Mucosa of stomach (tissue), 1 donor: ENCODE data around the gene GOLGA6L26.
"Not testable (repeated sequence)": the region's sequence is repeated elsewhere in the genome, so short reads cannot be mapped to it uniquely, and the experiment has no call there.

ENCODE experiments used
- H3K27me3 ChIP-seq: one replicate; pipeline ENCODE4 v1.7.0; 2013; ENCODE audit warnings: mild to moderate bottlenecking, low read length; ENCODE audit not compliant: control insufficient read depth, insufficient read depth
- H3K36me3 ChIP-seq: one replicate; pipeline ENCODE4 v1.7.0; 2013; ENCODE audit warnings: low read length; ENCODE audit not compliant: control insufficient read depth, insufficient read depth
- H3K4me1 ChIP-seq: one replicate; pipeline ENCODE4 v1.7.0; 2013; ENCODE audit warnings: mild to moderate bottlenecking, low read length; ENCODE audit not compliant: control insufficient read depth, insufficient read depth
- H3K4me3 ChIP-seq: one replicate; pipeline ENCODE4 v1.7.0; 2013; ENCODE audit warnings: low read length
- H3K9ac ChIP-seq: one replicate; pipeline ENCODE4 v1.7.0; 2013; ENCODE audit warnings: mild to moderate bottlenecking, low read length, moderate library complexity
- H3K9me3 ChIP-seq: one replicate; pipeline ENCODE4 v1.7.0; 2013; ENCODE audit warnings: mild to moderate bottlenecking, low read length, moderate library complexity; ENCODE audit not compliant: control insufficient read depth
- donor health status: Pancreatic carcinoma.

Gene GOLGA6L26

GRCh38 chr15:23334096-23334495 lies at the start of gene GOLGA6L26:
GOLGA6L26 (minus strand) TSS chr15:23334196; CDS start chr15:23334135, 61 bp downstream.
- H3K9ac ChIP-seq, H3K27me3 ChIP-seq, H3K4me1 ChIP-seq, H3K4me3 ChIP-seq, H3K9me3 ChIP-seq, H3K36me3 ChIP-seq: not testable (repeated sequence)

GRCh38 chr15:23381192-23381591 lies 47.2 kb upstream of the GOLGA6L26 start:
- H3K4me3 ChIP-seq, H3K4me1 ChIP-seq, H3K9me3 ChIP-seq, H3K9ac ChIP-seq, H3K27me3 ChIP-seq, H3K36me3 ChIP-seq: not testable (repeated sequence)

- H3K36me3 ChIP-seq, H3K4me3 ChIP-seq, H3K9ac ChIP-seq, H3K27me3 ChIP-seq, H3K4me1 ChIP-seq, H3K9me3 ChIP-seq: not testable (repeated sequence)
Observed at GRCh38 chr15:23380700-23381099, 46.7 kb upstream of the GOLGA6L26 start.

DNA sequence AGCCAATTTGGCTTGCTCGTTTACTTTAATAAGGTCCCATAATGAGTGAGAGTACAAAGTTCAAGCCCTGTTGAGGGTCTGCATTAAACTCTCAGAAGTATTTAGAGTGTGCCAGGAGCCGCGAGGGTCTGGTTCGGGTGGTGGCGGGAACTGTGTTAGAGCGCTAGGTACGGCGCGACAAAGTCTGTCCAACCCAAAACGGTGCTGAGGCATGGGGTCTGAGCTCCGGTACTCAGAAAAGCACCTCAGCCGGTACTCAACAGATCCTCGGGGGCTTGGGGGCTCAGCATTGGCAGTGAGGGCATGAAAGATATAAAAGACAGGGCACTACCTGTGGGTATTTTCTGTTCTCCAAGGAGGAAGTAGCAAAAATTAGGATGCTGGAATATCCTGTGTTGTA lies 45.0 kb upstream of the GOLGA6L26 start:
- H3K4me3 ChIP-seq, H3K9ac ChIP-seq, H3K27me3 ChIP-seq, H3K36me3 ChIP-seq, H3K9me3 ChIP-seq, H3K4me1 ChIP-seq: not testable (repeated sequence)

DNA sequence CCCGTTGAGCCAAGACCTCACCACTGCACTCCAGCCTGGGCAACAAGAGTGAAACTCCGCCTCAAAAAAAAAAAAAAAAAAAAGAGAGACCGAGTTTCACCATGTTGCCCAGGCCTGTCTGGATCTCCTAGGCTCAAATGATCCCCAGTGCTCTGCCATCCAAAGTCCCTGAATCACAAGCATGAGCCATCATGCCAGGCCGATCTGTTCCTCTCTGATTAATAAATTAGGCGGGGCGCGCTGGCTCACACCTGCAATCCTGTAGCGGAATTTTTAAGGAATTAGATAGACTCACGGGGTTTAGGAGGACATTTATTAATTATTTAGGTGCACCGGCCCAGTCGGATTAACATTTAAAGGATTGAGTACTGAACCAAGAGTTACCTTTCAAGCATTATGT lies 40.2 kb upstream of the GOLGA6L26 start:
- not testable (repeated sequence) for H3K27me3 ChIP-seq, H3K9me3 ChIP-seq, H3K4me1 ChIP-seq, H3K4me3 ChIP-seq, H3K9ac ChIP-seq, H3K36me3 ChIP-seq

DNA sequence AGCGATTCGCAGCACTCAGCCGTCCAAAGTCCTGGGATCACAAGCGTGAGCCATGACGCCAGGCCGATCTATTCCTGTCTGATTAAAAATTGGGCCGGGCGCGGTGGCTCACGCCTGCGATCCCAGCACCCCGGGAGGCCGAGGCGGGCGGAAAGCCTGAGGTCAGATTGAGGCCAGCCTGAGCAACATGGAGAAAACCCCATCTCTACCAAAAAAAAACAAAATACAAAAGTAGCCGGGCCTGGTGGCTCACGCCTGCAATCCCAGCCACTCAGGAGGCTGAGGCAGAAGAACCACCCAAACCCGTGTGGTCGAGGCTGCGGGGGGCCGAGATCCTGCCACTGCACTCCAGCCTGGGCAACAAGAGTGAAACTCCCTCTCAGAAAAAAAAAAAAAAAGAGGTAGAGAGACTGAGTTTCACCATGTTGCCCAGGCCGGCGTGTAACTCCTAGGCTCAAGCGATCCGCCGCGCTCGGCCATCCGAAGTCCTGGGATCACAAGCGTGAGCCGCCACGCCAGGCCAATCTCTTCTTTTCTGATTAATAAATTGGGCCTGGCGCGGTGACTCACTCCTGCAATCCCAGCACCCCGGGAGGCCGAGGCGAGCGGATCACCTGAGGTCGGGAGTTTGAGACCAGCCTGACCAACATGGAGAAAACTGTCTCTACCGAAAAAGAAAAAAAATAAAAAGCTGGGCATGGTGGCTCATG lies 39.0 kb upstream of the GOLGA6L26 start:
- H3K4me1 ChIP-seq, H3K27me3 ChIP-seq: not testable (repeated sequence)

DNA sequence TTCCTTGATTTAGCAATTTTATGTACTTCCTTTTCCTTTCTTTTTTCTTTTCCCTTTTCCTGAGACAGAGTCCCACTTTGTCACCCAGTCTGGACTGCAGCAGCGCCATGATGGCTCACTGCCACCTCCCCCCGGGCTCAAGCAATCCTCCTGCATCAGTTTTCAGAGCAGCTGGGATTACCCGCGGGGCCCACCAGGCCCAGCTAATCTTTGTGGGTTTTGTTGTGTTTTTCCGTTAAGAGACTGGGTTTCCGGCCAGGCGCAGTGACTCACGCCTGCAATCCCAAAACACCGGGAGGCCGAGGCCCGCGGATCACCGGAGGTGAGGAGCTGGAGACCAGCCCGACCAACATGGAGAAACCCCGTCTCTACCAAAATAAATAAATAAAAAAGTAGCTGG lies 38.3 kb upstream of the GOLGA6L26 start:
- Histone ChIP-seq H3K27me3 (no peaks in the 10 kb centered on the region), H3K4me3 (no peak overlapping the region), H3K36me3 (no peaks in the 10 kb centered on the region), H3K9me3 (no peaks in the 10 kb centered on the region), H3K9ac (no peak overlapping the region), H3K4me1 (no peaks in the 10 kb centered on the region)

More for the DNA sequence above, 39.0 kb upstream of the GOLGA6L26 start:
- H3K9ac ChIP-seq, H3K36me3 ChIP-seq, H3K9me3 ChIP-seq, H3K4me3 ChIP-seq: not testable (repeated sequence)

GRCh38 chr15:23371868-23372267 lies 37.9 kb upstream of the GOLGA6L26 start:
- H3K36me3 ChIP-seq, H3K4me3 ChIP-seq, H3K27me3 ChIP-seq, H3K4me1 ChIP-seq, H3K9ac ChIP-seq, H3K9me3 ChIP-seq: not testable (repeated sequence)

GRCh38 chr15:23371134-23371533 lies 37.1 kb upstream of the GOLGA6L26 start:
- H3K4me1 ChIP-seq, H3K9me3 ChIP-seq: not testable (repeated sequence)

DNA sequence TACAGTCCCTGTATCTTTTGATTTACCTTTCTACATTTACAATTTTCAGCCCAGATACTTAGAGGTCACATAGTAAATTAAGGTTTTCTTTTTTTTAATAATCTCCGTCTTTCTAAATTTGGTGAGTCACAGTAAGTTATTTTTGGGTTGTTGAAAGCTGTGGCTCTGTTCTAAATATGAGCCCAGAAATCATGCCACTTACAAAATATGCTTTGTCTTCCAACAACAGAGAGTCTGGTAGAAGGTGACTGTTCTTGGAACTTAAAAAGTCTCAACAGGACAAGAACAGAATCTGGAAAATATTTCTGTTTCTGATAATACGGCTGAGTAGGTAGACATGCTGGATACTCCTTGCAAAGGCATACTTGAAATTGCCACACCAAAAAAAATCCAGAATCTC lies 36.6 kb upstream of the GOLGA6L26 start:
- Histone ChIP-seq H3K27me3 (no peaks in the 10 kb centered on the region), H3K4me1 (no peaks in the 10 kb centered on the region), H3K36me3 (no peaks in the 10 kb centered on the region), H3K4me3 (no peak overlapping the region), H3K9me3 (no peaks in the 10 kb centered on the region), H3K9ac (no peak overlapping the region)

More at GRCh38 chr15:23371134-23371533, 37.1 kb upstream of the GOLGA6L26 start:
- H3K9ac ChIP-seq, H3K36me3 ChIP-seq, H3K27me3 ChIP-seq, H3K4me3 ChIP-seq: not testable (repeated sequence)

- H3K9me3 ChIP-seq, H3K4me1 ChIP-seq, H3K9ac ChIP-seq, H3K27me3 ChIP-seq, H3K36me3 ChIP-seq, H3K4me3 ChIP-seq: not testable (repeated sequence)
Observed at GRCh38 chr15:23364261-23364660, 30.3 kb upstream of the GOLGA6L26 start.

DNA sequence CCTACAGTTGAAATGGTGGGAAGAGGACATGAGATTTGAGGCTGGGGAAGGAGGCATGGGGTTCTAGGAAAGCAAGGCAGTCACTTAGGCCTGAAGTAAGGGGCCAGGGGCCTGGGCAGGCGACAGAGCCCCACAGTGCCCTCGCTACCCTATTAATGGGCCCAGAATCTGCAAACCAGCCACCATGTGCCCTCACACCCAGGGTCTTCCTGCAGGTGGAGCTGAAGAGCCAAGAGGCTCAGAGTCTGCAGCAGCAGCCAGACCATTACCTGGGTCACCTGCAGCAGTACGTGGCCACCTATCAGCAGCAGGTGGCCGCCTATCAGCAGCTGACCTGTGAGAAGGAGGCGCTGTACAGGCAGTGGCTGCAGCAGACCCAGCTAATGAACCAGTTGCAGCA lies 28.6 kb upstream of the GOLGA6L26 start:
- H3K36me3 ChIP-seq, H3K9ac ChIP-seq, H3K9me3 ChIP-seq, H3K4me3 ChIP-seq, H3K4me1 ChIP-seq, H3K27me3 ChIP-seq: not testable (repeated sequence)

DNA sequence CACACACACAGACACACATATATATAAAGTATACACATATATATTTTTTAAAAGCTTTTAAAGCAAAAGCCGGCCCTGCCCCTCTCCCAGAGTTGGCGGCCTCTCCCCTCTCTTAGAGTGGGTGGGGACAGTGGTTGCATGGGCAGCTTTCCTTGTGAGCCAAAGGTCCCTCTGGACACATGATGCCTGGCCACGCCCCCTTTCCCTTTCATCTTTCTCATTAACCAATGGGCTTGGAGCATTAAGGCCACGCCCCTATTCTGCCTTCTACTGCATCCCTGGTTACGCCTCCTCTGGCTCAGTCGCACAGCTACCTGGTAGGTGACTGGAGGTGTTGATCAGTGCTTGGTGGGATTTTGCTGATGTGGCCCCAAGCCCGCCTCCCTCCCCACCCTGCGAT lies 20.5 kb upstream of the GOLGA6L26 start, which contains the start of gene GOLGA8S:
TSS of gene GOLGA8S (plus strand) at position 301 of the 400 bp plus-strand sequence. CDS start at position 363, 62 bp downstream.
- not testable (repeated sequence) for H3K36me3 ChIP-seq, H3K27me3 ChIP-seq, H3K9me3 ChIP-seq, H3K9ac ChIP-seq, H3K4me1 ChIP-seq, H3K4me3 ChIP-seq
